AG04450 (cell line): ENCODE results near the gene PRKAA1. TPM values are rescaled to one million over a fixed set of nuclear protein-coding genes. Genes with fewer than 3 reads are reported as not detected.
"Not testable (repeated sequence)": the region's sequence is repeated elsewhere in the genome, so short reads cannot be mapped to it uniquely, and the experiment has no call there.

Experiments used
- CTCF ChIA-PET: fragments of 300-600, 350-600 bp; formaldehyde crosslinking; extraction: SDS; loops from one replicate; lab custom pipeline; 2022; ENCODE audit warnings: antibody characterized with exemption, inconsistent platforms; lab: Charles Lee
- POLR2A ChIA-PET: fragments of 350-600 bp; formaldehyde crosslinking; extraction: SDS; loops from one replicate; lab custom pipeline; 2021; ENCODE audit warnings: antibody characterized with exemption, inconsistent platforms; lab: Yijun Ruan, JAX
- DNase-seq: peaks from one replicate; pipeline ENCODE4 v3.0.0-alpha.2; 2011; ENCODE audit warnings: low read depth, low spot score
- H3K27ac ChIP-seq: one replicate; pipeline ENCODE4 v1.5.1; 2012; ENCODE audit warnings: low read depth, low read length, control low read depth
- H3K27me3 ChIP-seq: one replicate; pipeline ENCODE4 v1.6.0; 2012; ENCODE audit warnings: low read length; ENCODE audit not compliant: control insufficient read depth, insufficient read depth
- H3K4me3 ChIP-seq: 2 replicates; pipeline ENCODE4 v1.5.1; 2011; ENCODE audit warnings: mild to moderate bottlenecking, low read depth, low read length, control low read depth
- H3K9me3 ChIP-seq: 2 replicates; pipeline ENCODE4 v1.5.1; 2012; ENCODE audit warnings: low read length; ENCODE audit not compliant: control insufficient read depth, insufficient read depth
- CTCF ChIP-seq: IDR thresholded peaks from 2 replicates; pipeline ENCODE4 v1.5.1; 2011; ENCODE audit warnings: low read depth, low read length, control low read depth, inconsistent platforms
- polyA plus RNA-seq: library from polyadenylated mRNA; depleted of rRNA; stranded (reverse); fragments of >200 nt; gene quantifications from 2 replicates; pipeline ENCODE4 v1.2.3, GENCODE V29; 2011

Gene PRKAA1
- polyA plus RNA-seq, 1 experiment, result 107 TPM

GRCh38 chr5:40828690-40829661, 30.8 kb upstream of the PRKAA1 start:
- CTCF ChIA-PET, result no interaction called here
- Histone ChIP-seq H3K27ac (no peak overlapping the region), H3K4me3 (no peak overlapping the region), H3K9me3 (no peaks in the 10 kb centered on the region), H3K27me3 (no peaks in the 10 kb centered on the region)
- no peak for DNase-seq
- TF ChIP-seq CTCF, result no peak
- POLR2A ChIA-PET, result interaction anchor here (1.1 kb wide), 1 partner anchor 30 kb away, joined by 3 read pairs; no protein-coding TSS in a partner anchor

GRCh38 chr5:40828021-40828631, 30.0 kb upstream of the PRKAA1 start:
- CTCF ChIA-PET, result no interaction called here
- H3K9me3 ChIP-seq, result no peaks in the 10 kb centered on the region
- no peak overlapping the region for H3K4me3 ChIP-seq
- H3K27ac ChIP-seq, result no peak overlapping the region
- no peak for DNase-seq
- POLR2A ChIA-PET, result interaction anchor here (2.3 kb wide), 1 partner anchor 7 kb away, joined by 11 read pairs; the partner anchor contains the start of gene RPL37
- H3K27me3 ChIP-seq, result no peaks in the 10 kb centered on the region
- no peak for TF ChIP-seq CTCF

DNA sequence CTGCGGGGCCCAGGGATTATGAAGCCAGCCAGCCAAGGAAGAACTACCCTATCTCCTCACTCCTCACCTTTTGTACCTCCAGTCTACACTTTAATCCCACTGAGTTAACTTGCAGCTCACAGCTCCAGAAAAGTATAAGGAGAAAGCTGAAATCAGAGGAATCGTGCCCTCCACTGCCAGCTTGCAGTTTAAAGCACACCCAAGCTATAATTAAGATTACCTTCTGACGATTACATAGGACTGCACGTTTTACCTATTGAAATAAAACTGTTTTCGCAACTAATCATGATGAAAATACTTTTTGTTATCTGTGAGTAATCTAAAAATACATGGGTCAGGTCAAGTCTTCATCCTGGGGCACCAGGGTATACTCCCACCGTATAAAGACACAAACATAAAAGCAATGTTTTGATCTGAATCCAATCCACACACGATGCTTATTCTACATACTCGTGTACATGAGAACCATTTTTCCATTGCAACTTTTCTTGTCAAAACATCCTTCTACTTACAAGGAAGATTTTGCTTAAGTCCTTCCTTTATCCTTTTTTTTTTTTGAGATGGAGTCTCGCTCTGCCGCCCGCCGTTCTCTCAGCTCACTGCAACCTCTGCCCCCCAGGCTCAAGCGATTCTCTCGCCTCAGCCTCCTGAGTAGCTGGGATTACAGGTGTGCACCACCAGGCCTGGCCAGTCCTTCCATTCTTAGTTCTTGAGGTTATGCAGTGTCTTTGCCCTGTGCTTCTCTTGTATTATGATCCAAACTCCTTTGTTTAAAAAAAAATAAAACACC, 29.2 kb upstream of the PRKAA1 start:
- no peak for DNase-seq
- Histone ChIP-seq H3K9me3 (no peaks in the 10 kb centered on the region), H3K27me3 (no peaks in the 10 kb centered on the region), H3K27ac (no peak overlapping the region), H3K4me3 (no peak overlapping the region)
- no peak for TF ChIP-seq CTCF
- ChIA-PET POLR2A (interaction anchor here (0.5 to 2.3 kb wide), 3 partner anchors 8 to 73 kb away, joined by 5 to 13 read pairs (median 11); partner anchors contain the start of genes PRKAA1 and RPL37), CTCF (no interaction called here)

DNA sequence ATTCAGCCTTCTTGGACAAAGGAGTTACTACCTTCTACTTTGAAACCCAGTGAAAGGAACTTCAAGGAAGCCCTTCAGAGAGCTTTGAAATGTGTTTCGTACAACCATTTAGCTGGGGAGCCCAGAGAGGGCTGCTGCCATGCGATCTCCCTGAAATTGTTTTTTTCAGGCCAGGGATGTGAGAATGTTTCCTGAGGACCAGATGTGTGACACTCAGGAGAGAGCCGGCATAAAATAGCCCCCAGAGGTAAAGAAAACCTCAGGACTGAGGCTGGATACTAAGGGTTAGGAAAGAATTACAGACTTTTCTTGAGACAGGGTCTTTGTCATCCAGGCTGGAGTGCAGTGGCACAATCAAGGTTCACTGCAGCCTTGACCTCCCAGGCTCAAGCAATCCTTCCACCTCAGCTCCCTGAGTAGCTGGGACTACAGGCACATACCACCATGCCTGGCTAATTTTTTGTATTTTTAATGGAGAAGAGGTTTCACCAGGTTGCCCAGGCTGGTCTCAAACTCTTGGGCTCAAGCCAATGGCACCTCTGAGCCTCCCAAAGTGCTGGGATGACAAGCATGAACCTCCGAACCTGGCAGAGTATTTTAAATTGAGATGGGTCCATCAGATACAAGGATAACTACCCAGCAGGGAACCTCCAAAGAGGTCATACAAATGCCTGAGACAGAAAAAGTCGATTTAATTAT, 28.5 kb upstream of the PRKAA1 start:
- TF ChIP-seq CTCF, result no peak
- Histone ChIP-seq H3K9me3 (no peaks in the 10 kb centered on the region), H3K27ac (no peak overlapping the region), H3K4me3 (no peak overlapping the region), H3K27me3 (no peaks in the 10 kb centered on the region)
- no peak for DNase-seq
- ChIA-PET CTCF (no interaction called here), POLR2A (interaction anchor here (0.5 to 2.3 kb wide), 4 partner anchors 9 to 74 kb away, joined by 5 to 13 read pairs (median 11); partner anchors contain the start of genes PRKAA1 and RPL37)

DNA sequence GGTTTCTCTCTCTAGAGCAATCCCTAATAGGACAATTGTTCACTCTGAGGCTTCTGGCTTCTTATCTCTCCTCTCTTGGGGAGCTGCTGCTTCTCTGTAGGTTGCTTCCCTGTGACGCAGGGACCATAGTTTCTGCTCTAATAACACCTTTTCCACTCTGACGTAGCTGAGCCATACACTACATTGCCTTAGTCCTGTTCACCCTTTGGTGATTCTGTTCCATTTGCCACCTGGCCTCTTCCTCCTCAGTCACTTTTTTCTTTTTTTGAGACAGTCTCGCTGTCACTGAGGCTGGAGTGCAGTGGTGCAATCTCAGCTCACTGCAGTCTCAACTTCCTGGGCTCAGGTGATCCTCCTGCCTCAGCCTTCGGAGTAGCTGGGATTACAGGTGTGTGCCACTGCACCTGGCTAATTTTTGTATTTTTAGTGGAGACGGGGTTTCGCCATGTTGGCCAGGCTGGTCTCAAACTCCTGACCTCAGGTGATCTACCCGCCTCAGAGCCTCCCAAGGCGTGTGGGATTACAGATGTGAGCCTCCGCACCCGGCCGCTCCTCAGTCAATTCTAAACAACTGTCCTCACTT, 27.4 kb upstream of the PRKAA1 start:
- POLR2A ChIA-PET, result interaction anchor here (0.7 to 2.3 kb wide), 3 partner anchors 10 to 27 kb away, joined by 3 to 11 read pairs (median 11); partner anchors contain the start of genes PRKAA1 and RPL37
- CTCF ChIA-PET, result not testable (repeated sequence)

More for the DNA sequence above, 27.4 kb upstream of the PRKAA1 start:
- H3K9me3 ChIP-seq, H3K4me3 ChIP-seq, DNase-seq, H3K27ac ChIP-seq, H3K27me3 ChIP-seq: not testable (repeated sequence)
